DMS153 (cell line): ENCODE results near the gene ARHGEF10L.

Experiments
- DNase-seq: peaks from one replicate; lab custom pipeline; 2025; lab: John Stamatoyannopoulos, UW

Gene ARHGEF10L

GRCh38 chr1:17633654-17634053 is 94.2 kb downstream of the ARHGEF10L start:
- DNase-seq: no peak

- DNase-seq: no peak
Observed at GRCh38 chr1:17635276-17635675, 95.8 kb downstream of the ARHGEF10L start.

GRCh38 chr1:17635811-17636210 is 96.3 kb downstream of the ARHGEF10L start:
- no peak for DNase-seq

- no peak for DNase-seq
Observed at GRCh38 chr1:17636612-17637011, 97.1 kb downstream of the ARHGEF10L start.

GRCh38 chr1:17637055-17637454 is 97.6 kb downstream of the ARHGEF10L start:
- DNase-seq: no peak

GRCh38 chr1:17639703-17640340 is 100.3 kb downstream of the ARHGEF10L start:
- no peak for DNase-seq

GRCh38 chr1:17640393-17640792 is 100.9 kb downstream of the ARHGEF10L start:
- no peak for DNase-seq

GRCh38 chr1:17640975-17641374 is 101.5 kb downstream of the ARHGEF10L start:
- no peak for DNase-seq

- DNase-seq: no peak
Observed at GRCh38 chr1:17642169-17642568, 102.7 kb downstream of the ARHGEF10L start.

- no peak for DNase-seq
Observed at GRCh38 chr1:17642943-17643342, 103.4 kb downstream of the ARHGEF10L start.

- DNase-seq: no peak
Observed at GRCh38 chr1:17643861-17644703, 104.6 kb downstream of the ARHGEF10L start.

GRCh38 chr1:17645068-17645911 is 105.8 kb downstream of the ARHGEF10L start:
- DNase-seq: no peak

- no peak for DNase-seq
Observed at GRCh38 chr1:17646444-17647280, 107.2 kb downstream of the ARHGEF10L start.

- no peak for DNase-seq
Observed at GRCh38 chr1:17648457-17649145, 109.1 kb downstream of the ARHGEF10L start.

- DNase-seq: no peak
Observed at GRCh38 chr1:17649371-17650106, 110.0 kb downstream of the ARHGEF10L start.

- DNase-seq: no peak
Observed at GRCh38 chr1:17653276-17653675, 113.8 kb downstream of the ARHGEF10L start.

- DNase-seq: no peak
Observed at GRCh38 chr1:17653728-17654351, 114.3 kb downstream of the ARHGEF10L start.

GRCh38 chr1:17654519-17654918 is 115.0 kb downstream of the ARHGEF10L start:
- DNase-seq: no peak

GRCh38 chr1:17655169-17655568 is 115.7 kb downstream of the ARHGEF10L start:
- DNase-seq: no peak

GRCh38 chr1:17655922-17656321 is 116.4 kb downstream of the ARHGEF10L start:
- DNase-seq: no peak
